ENCODE data around the gene CDKL2. TPM values are rescaled to one million over a fixed set of nuclear protein-coding genes. Genes with fewer than 3 reads are reported as not detected.

Gene CDKL2
- total and polyA plus RNA-seq, 9 of the 15 experiments (the other 6 are each of a cell fraction or from before 2014, with no cell fraction given) = 0.01 to 0.16 TPM; not detected in 7

DNA sequence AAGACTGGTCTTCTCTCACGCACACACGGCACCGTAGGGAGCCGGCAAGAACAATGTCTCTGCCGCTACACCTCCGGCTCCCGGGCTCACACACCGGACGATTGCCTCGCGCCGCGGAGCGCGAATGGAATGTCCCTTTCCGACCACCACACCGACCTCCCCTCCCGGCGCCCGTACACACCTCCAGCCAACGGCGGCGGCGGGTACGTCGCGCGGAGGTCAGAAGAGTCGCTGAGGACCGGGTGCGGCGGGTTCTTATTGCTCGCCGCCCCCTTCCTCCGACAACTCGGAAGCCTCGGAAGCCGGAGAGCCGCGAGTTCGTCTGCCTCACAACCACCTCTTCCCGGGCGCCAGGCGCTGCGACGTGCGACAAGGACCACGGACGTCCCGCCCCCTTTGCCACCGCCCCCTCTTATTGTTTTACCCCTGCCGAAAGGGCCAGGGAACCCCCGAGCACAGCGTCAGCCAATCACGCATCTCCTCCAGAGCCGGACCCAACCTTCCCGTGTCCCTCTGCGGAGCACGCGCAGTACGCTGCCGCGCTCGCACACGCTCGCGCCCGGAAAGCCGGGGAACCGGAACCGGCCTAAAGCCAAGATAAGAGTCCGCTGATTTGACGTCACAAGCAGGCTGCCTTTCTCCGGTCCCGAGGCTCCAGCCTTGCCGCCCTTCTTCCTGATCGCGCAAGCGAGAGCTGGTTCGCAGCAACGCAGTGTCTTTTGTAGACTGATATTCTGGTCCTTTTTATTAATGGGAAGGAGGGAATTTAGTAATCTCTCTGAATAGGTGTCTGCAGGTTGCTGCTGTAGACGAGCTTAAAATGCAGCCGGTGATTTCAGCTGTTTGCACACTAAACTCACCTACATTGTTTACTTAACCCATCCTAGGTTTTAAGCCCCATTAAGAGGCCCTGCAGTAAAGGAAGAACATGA lies 43.0 kb upstream of the CDKL2 start, which contains the start of gene G3BP2 (continued):
- TF ChIP-seq, protein P1, sequence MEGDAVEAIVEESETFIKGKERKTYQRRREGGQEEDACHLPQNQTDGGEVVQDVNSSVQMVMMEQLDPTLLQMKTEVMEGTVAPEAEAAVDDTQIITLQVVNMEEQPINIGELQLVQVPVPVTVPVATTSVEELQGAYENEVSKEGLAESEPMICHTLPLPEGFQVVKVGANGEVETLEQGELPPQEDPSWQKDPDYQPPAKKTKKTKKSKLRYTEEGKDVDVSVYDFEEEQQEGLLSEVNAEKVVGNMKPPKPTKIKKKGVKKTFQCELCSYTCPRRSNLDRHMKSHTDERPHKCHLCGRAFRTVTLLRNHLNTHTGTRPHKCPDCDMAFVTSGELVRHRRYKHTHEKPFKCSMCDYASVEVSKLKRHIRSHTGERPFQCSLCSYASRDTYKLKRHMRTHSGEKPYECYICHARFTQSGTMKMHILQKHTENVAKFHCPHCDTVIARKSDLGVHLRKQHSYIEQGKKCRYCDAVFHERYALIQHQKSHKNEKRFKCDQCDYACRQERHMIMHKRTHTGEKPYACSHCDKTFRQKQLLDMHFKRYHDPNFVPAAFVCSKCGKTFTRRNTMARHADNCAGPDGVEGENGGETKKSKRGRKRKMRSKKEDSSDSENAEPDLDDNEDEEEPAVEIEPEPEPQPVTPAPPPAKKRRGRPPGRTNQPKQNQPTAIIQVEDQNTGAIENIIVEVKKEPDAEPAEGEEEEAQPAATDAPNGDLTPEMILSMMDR (IDR thresholded peaks at IDR 0.05 in 2 of 3, conservative IDR thresholded peaks at IDR 0.05 in 1 of 3; ENCODE audit: insufficient read depth in 2 of 3, low read depth in 1 of 3, low read length in 3 of 3) = 0 out of 6 replicates have a peak, but pooled peaks of 2 of the 3 experiments have one; percentile 1
- TF ChIP-seq, protein P2, sequence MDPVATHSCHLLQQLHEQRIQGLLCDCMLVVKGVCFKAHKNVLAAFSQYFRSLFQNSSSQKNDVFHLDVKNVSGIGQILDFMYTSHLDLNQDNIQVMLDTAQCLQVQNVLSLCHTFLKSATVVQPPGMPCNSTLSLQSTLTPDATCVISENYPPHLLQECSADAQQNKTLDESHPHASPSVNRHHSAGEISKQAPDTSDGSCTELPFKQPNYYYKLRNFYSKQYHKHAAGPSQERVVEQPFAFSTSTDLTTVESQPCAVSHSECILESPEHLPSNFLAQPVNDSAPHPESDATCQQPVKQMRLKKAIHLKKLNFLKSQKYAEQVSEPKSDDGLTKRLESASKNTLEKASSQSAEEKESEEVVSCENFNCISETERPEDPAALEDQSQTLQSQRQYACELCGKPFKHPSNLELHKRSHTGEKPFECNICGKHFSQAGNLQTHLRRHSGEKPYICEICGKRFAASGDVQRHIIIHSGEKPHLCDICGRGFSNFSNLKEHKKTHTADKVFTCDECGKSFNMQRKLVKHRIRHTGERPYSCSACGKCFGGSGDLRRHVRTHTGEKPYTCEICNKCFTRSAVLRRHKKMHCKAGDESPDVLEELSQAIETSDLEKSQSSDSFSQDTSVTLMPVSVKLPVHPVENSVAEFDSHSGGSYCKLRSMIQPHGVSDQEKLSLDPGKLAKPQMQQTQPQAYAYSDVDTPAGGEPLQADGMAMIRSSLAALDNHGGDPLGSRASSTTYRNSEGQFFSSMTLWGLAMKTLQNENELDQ (CRISPR knock-in tag; IDR thresholded peaks at IDR 0.05; ENCODE audit: borderline replicate concordance) = no peak
- TF ChIP-seq RAD21 (CRISPR knock-in tag; conservative IDR thresholded peaks at IDR 0.05 in 1 of 2, IDR thresholded peaks at IDR 0.05 in 1 of 2) (no peak), ZFP36 (IDR thresholded peaks at IDR 0.05; ENCODE audit: low read depth, low read length, partially characterized antibody) (peak; percentile 66), SIRT6 (IDR thresholded peaks at IDR 0.05; ENCODE audit: low read depth, low read length) (no peak), FOXK2 (conservative IDR thresholded peaks at IDR 0.05 in 1 of 2, IDR thresholded peaks at IDR 0.05 in 1 of 2; ENCODE audit: low read depth in 2 of 2) (peak; percentile 56 to 63), ZNF830 (CRISPR knock-in tag; IDR thresholded peaks at IDR 0.05) (0 out of 2 replicates have a peak, but pooled peaks have one; percentile 41), SAFB2 (IDR thresholded peaks at IDR 0.05; ENCODE audit: borderline replicate concordance, low read depth, low read length, severe bottlenecking) (no peak), CBX1 (IDR thresholded peaks at IDR 0.05; ENCODE audit: low read depth) (peak; percentile 92; the same call in 1 of the 2 replicates)
- TF ChIP-seq, protein P3, sequence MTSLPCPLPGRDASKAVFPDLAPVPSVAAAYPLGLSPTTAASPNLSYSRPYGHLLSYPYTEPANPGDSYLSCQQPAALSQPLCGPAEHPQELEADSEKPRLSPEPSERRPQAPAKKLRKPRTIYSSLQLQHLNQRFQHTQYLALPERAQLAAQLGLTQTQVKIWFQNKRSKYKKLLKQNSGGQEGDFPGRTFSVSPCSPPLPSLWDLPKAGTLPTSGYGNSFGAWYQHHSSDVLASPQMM (CRISPR knock-in tag; IDR thresholded peaks at IDR 0.05) = no peak
- TF ChIP-seq, protein P4, sequence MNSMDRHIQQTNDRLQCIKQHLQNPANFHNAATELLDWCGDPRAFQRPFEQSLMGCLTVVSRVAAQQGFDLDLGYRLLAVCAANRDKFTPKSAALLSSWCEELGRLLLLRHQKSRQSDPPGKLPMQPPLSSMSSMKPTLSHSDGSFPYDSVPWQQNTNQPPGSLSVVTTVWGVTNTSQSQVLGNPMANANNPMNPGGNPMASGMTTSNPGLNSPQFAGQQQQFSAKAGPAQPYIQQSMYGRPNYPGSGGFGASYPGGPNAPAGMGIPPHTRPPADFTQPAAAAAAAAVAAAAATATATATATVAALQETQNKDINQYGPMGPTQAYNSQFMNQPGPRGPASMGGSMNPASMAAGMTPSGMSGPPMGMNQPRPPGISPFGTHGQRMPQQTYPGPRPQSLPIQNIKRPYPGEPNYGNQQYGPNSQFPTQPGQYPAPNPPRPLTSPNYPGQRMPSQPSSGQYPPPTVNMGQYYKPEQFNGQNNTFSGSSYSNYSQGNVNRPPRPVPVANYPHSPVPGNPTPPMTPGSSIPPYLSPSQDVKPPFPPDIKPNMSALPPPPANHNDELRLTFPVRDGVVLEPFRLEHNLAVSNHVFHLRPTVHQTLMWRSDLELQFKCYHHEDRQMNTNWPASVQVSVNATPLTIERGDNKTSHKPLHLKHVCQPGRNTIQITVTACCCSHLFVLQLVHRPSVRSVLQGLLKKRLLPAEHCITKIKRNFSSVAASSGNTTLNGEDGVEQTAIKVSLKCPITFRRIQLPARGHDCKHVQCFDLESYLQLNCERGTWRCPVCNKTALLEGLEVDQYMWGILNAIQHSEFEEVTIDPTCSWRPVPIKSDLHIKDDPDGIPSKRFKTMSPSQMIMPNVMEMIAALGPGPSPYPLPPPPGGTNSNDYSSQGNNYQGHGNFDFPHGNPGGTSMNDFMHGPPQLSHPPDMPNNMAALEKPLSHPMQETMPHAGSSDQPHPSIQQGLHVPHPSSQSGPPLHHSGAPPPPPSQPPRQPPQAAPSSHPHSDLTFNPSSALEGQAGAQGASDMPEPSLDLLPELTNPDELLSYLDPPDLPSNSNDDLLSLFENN (IDR thresholded peaks at IDR 0.05; ENCODE audit: low read depth in 2 of 2, low read length in 2 of 2) = 0 out of 4 replicates have a peak, but pooled peaks of 1 of the 2 experiments have one; percentile 37
- TF ChIP-seq, protein P5, sequence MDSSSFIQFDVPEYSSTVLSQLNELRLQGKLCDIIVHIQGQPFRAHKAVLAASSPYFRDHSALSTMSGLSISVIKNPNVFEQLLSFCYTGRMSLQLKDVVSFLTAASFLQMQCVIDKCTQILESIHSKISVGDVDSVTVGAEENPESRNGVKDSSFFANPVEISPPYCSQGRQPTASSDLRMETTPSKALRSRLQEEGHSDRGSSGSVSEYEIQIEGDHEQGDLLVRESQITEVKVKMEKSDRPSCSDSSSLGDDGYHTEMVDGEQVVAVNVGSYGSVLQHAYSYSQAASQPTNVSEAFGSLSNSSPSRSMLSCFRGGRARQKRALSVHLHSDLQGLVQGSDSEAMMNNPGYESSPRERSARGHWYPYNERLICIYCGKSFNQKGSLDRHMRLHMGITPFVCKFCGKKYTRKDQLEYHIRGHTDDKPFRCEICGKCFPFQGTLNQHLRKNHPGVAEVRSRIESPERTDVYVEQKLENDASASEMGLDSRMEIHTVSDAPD (CRISPR knock-in tag; IDR thresholded peaks at IDR 0.05) = no peak

Data from K562 (cell line).